BLaER1 treated with 17β-estradiol and CSF1 and Interleukin-3, amounts not matched to agents 10 nM and 100 nM (cell line): ENCODE results near the gene PLXDC2.
A peak's percentile ranks its signal among the peaks of the same experiment; 100 is the strongest.

ENCODE experiments used
- H3K27ac ChIP-seq, 11 experiments: shearing (Covaris generic); formaldehyde crosslinking; 2 replicates each; pipeline ENCODE4 v1.8.1; 2022
- H3K27me3 ChIP-seq, 11 experiments: shearing (Covaris generic); formaldehyde crosslinking; 2 replicates each; pipeline ENCODE4 v1.8.1; 2022
- H3K36me3 ChIP-seq, 11 experiments: shearing (Covaris generic); formaldehyde crosslinking; 2 replicates each; pipeline ENCODE4 v1.8.1; 2022
- H3K4me1 ChIP-seq, 10 experiments: shearing (Covaris generic); formaldehyde crosslinking; 2 replicates each; pipeline ENCODE4 v1.8.1; 2022
- H3K4me2 ChIP-seq, 11 experiments: shearing (Covaris generic); formaldehyde crosslinking; 2 replicates each; pipeline ENCODE4 v1.8.1; 2022
- H3K4me3 ChIP-seq, 10 experiments: shearing (Covaris generic); formaldehyde crosslinking; 2 replicates each; pipeline ENCODE4 v1.8.1; 2022
- H3K9ac ChIP-seq, 11 experiments: shearing (Covaris generic); formaldehyde crosslinking; 2 replicates each; pipeline ENCODE4 v1.8.1; 2022
- H3K9me3 ChIP-seq, 11 experiments: shearing (Covaris generic); formaldehyde crosslinking; replicated peaks in 1 of 11; 2 replicates each; pipeline ENCODE4 v1.8.1; 2022
- H4K20me1 ChIP-seq, 11 experiments: shearing (Covaris generic); formaldehyde crosslinking; 2 replicates each; pipeline ENCODE4 v1.8.1; 2022
- Cebpa-rat ChIP-seq, 11 experiments: shearing (Covaris generic); IDR thresholded peaks; 2 replicates each; pipeline ENCODE4 v1.8.1; 2022

Gene PLXDC2

GRCh38 chr10:19895500-19895899 is 79.3 kb downstream of the PLXDC2 start:
- Histone ChIP-seq H3K27me3 (no peaks in the 10 kb centered on the region), H4K20me1 (peaks cover 0 to 76% (median 28%) of the 10 kb centered on the region in 11 experiments; a peak in 15 of 22 replicates), H3K4me3 (no peak overlapping the region), H3K9ac (no peak overlapping the region), H3K4me2 (no peak overlapping the region), H3K36me3 (no peaks in the 10 kb centered on the region), H3K4me1 (peaks cover 5 to 21% (median 8%) of the 10 kb centered on the region in 10 experiments; a peak in 9 of 20 replicates), H3K9me3 (peaks cover 0 to 7% (median 4%) of the 10 kb centered on the region in 11 experiments; a peak in 6 of 22 replicates), H3K27ac (no peak overlapping the region)
- TF ChIP-seq Cebpa-rat (IDR thresholded peaks at IDR 0.05): no peak

DNA sequence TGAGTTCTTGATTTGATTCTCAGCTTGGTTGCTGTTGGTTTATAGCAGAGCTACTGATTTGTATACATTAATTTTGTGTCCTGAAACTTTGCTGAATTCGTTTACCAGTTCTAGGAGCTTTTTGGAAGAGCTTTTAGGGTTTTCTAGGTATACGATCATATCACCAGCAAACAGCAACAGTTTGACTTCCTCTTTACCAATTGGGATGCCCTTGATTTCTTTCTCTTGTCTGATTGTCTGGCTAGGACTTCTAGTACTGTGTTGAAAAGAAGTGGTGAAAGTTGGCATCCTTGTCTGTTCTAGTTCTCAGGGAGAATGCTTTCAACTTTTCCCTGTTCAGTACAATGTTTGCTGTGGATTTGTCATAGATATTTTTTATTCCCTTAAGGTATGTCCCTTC is 86.2 kb downstream of the PLXDC2 start:
- Histone ChIP-seq H3K27me3 (no peaks in the 10 kb centered on the region), H3K9me3 (peaks cover 0 to 6% (median 0%) of the 10 kb centered on the region in 11 experiments; a peak in 2 of 22 replicates), H3K4me1 (peaks cover 0 to 15% (median 0%) of the 10 kb centered on the region in 10 experiments; a peak in 4 of 20 replicates), H3K36me3 (no peaks in the 10 kb centered on the region), H4K20me1 (peaks cover 0 to 77% (median 14%) of the 10 kb centered on the region in 11 experiments; a peak in 8 of 22 replicates), H3K9ac (no peak overlapping the region), H3K27ac (no peak overlapping the region), H3K4me3 (no peak overlapping the region), H3K4me2 (no peak overlapping the region)
- no peak for TF ChIP-seq Cebpa-rat (IDR thresholded peaks at IDR 0.05)

DNA sequence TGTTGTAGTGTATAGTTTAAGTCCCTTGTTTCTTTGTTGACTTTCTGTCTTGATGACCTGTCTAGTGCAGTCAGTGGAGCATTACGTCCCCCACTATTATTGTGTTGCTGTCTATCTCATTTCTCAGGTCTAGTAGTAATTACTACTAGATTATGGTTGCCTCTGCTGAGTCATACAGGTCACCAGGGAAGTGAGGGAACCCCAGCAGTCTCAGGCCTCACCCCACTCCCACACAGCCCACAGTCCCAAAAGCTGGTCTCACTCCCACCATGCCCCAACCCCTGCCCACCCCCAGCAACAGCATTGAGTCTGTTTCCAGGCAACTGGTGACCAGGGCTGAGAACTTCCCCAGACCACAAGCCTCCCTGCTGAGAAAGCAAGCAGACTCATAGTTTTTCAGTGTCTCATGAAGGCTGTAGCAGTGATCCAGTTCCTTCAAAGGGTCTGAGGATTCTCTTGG is 88.0 kb downstream of the PLXDC2 start:
- H3K4me1 ChIP-seq: peaks cover 0 to 16% (median 0%) of the 10 kb centered on the region in 10 experiments; a peak in 4 of 20 replicates
- H3K27me3 ChIP-seq: no peaks in the 10 kb centered on the region
- no peak overlapping the region for H3K27ac ChIP-seq
- TF ChIP-seq Cebpa-rat (IDR thresholded peaks at IDR 0.05): no peak
- peaks cover 0 to 72% (median 14%) of the 10 kb centered on the region in 11 experiments; a peak in 8 of 22 replicates for H4K20me1 ChIP-seq
- no peak overlapping the region for H3K4me3 ChIP-seq
- H3K9me3 ChIP-seq: peaks cover 0 to 6% (median 0%) of the 10 kb centered on the region in 11 experiments; a peak in 2 of 22 replicates
- no peaks in the 10 kb centered on the region for H3K36me3 ChIP-seq
- H3K4me2 ChIP-seq: peak overlapping the region in 2 of 11 experiments; percentile 31 to 48; a peak in 3 of 22 replicates
- no peak overlapping the region for H3K9ac ChIP-seq

GRCh38 chr10:19906108-19906791 is 90.0 kb downstream of the PLXDC2 start:
- peaks cover 0 to 75% (median 14%) of the 10 kb centered on the region in 11 experiments; a peak in 7 of 22 replicates for H4K20me1 ChIP-seq
- no peak overlapping the region for H3K4me3 ChIP-seq
- H3K36me3 ChIP-seq: no peaks in the 10 kb centered on the region
- peaks cover 0 to 16% (median 0%) of the 10 kb centered on the region in 10 experiments; a peak in 4 of 20 replicates for H3K4me1 ChIP-seq
- no peak overlapping the region for H3K9ac ChIP-seq
- no peak for TF ChIP-seq Cebpa-rat (IDR thresholded peaks at IDR 0.05)
- H3K27me3 ChIP-seq: no peaks in the 10 kb centered on the region
- H3K4me2 ChIP-seq: no peak overlapping the region
- H3K9me3 ChIP-seq: peaks cover 0 to 6% (median 0%) of the 10 kb centered on the region in 11 experiments; a peak in 1 of 22 replicates
- no peak overlapping the region for H3K27ac ChIP-seq

DNA sequence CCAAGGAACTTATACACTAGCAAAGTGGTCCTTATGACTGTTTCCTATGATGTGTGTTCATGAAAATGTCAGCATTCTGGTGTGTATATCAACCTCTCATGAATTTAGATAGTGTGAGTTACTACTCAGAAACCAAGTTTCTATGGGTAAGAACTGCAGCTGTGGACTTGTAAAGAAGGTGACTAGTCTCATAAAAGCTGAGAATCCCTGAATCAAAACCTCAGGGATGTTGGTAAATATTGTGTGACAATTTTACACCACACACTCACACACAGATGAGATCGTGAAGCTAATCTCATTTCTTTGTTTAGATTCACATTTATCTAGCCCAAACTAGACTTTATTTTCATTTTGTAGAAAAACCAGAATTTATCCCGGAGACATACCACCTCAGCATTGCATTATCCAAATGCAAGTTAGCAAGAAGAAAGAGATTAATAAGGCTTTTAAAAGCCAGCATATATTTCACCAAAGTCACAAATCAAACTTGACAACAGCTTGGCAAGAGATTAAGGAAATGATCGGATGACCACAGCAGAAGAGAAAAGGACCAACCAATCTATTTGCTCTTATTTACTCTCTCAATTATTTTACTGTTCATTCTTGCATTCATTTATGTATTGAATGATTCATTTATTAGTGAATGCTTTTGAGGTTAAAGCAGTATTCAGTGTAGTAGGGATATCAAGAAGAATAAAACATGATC is 92.9 kb downstream of the PLXDC2 start:
- H3K9me3 ChIP-seq: peaks cover 0 to 10% (median under 1%) of the 10 kb centered on the region in 11 experiments; a peak in 6 of 22 replicates
- no peak overlapping the region for H3K9ac ChIP-seq
- TF ChIP-seq Cebpa-rat (IDR thresholded peaks at IDR 0.05): no peak
- no peaks in the 10 kb centered on the region for H3K27me3 ChIP-seq
- peaks cover 0 to 4% (median 0%) of the 10 kb centered on the region in 11 experiments; a peak in 1 of 22 replicates for H3K36me3 ChIP-seq
- H3K4me2 ChIP-seq: no peak overlapping the region
- peaks cover 0 to 13% (median 0%) of the 10 kb centered on the region in 10 experiments; a peak in 4 of 20 replicates for H3K4me1 ChIP-seq
- H4K20me1 ChIP-seq: peaks cover 0 to 56% (median 10%) of the 10 kb centered on the region in 11 experiments; a peak in 7 of 22 replicates
- H3K4me3 ChIP-seq: no peak overlapping the region
- H3K27ac ChIP-seq: no peak overlapping the region

GRCh38 chr10:19911886-19912285 is 95.7 kb downstream of the PLXDC2 start:
- no peak for TF ChIP-seq Cebpa-rat (IDR thresholded peaks at IDR 0.05)
- no peak overlapping the region for H3K4me3 ChIP-seq
- peaks cover 0 to 13% (median 0%) of the 10 kb centered on the region in 10 experiments; a peak in 1 of 20 replicates for H3K4me1 ChIP-seq
- no peak overlapping the region for H3K27ac ChIP-seq
- H3K27me3 ChIP-seq: no peaks in the 10 kb centered on the region
- no peak overlapping the region for H3K4me2 ChIP-seq
- no peak overlapping the region for H3K9ac ChIP-seq
- H3K9me3 ChIP-seq: peaks cover 0 to 14% (median 9%) of the 10 kb centered on the region in 11 experiments; a peak in 12 of 22 replicates
- peaks cover 0 to 36% (median 0%) of the 10 kb centered on the region in 11 experiments; a peak in 5 of 22 replicates for H4K20me1 ChIP-seq
- peaks cover 0 to 11% (median 0%) of the 10 kb centered on the region in 11 experiments; a peak in 2 of 22 replicates for H3K36me3 ChIP-seq

DNA sequence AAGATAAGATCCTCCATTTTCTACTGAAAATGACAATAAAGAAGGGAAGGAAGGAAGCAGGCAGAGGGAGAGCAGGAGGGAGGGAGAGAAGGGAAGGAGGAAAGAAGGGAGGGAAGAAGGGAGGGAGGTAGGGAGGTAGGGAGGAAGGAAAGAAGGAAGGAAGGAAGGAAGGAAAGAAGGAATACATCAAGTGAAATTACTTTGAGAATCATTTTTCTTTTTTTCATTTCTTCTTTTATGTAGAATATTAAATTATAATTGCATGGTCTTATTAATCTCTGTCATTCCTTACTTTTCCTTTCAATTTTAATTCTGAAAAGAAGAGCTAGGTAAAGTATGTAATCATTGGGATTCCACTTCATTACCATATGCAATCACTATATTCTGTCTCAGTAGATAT is 97.8 kb downstream of the PLXDC2 start:
- Histone ChIP-seq H3K4me2 (no peak overlapping the region), H3K9ac (no peak overlapping the region), H3K27ac (no peak overlapping the region)

GRCh38 chr10:19915125-19915524 is 98.9 kb downstream of the PLXDC2 start:
- Histone ChIP-seq H3K4me2 (no peak overlapping the region), H3K9ac (no peak overlapping the region), H3K9me3 (peaks cover 0 to 14% (median 9%) of the 10 kb centered on the region in 11 experiments; a peak in 12 of 22 replicates), H3K4me3 (no peak overlapping the region), H3K27me3 (no peaks in the 10 kb centered on the region), H4K20me1 (peaks cover 0 to 29% (median 3%) of the 10 kb centered on the region in 11 experiments; a peak in 8 of 22 replicates), H3K27ac (no peak overlapping the region), H3K36me3 (peaks cover 0 to 14% (median 0%) of the 10 kb centered on the region in 11 experiments; a peak in 3 of 22 replicates), H3K4me1 (peaks cover 0 to 9% (median 0%) of the 10 kb centered on the region in 10 experiments; a peak in 1 of 20 replicates)
- no peak for TF ChIP-seq Cebpa-rat (IDR thresholded peaks at IDR 0.05)

More for the DNA sequence above, 97.8 kb downstream of the PLXDC2 start:
- peaks cover 0 to 30% (median 0%) of the 10 kb centered on the region in 11 experiments; a peak in 6 of 22 replicates for H4K20me1 ChIP-seq
- peaks cover 0 to 14% (median 9%) of the 10 kb centered on the region in 11 experiments; a peak in 12 of 22 replicates for H3K9me3 ChIP-seq
- no peak for TF ChIP-seq Cebpa-rat (IDR thresholded peaks at IDR 0.05)
- peaks cover 0 to 9% (median 0%) of the 10 kb centered on the region in 10 experiments; a peak in 1 of 20 replicates for H3K4me1 ChIP-seq
- H3K27me3 ChIP-seq: no peaks in the 10 kb centered on the region
- H3K36me3 ChIP-seq: peaks cover 0 to 11% (median 0%) of the 10 kb centered on the region in 11 experiments; a peak in 2 of 22 replicates
- no peak overlapping the region for H3K4me3 ChIP-seq
